ENCODE measurements around the gene POLN. TPM values are rescaled to one million over a fixed set of nuclear protein-coding genes. Genes with fewer than 3 reads are reported as not detected.

POLN gene
- total RNA-seq, 1 donor from 2014 or later, result 2.2 TPM

GRCh38 chr4:2095236-2096072, 146.5 kb downstream of the POLN start:
- DNase-seq, result no peak
- Histone ChIP-seq H3K27ac (no peak overlapping the region), H3K9me3 (no peaks in the 10 kb centered on the region), H3K36me3 (no peaks in the 10 kb centered on the region), H3K27me3 (ENCODE audit: low read depth) (no peaks in the 10 kb centered on the region), H3K4me1 (no peaks in the 10 kb centered on the region), H3K4me3 (no peak overlapping the region)
- no peak for TF ChIP-seq CTCF (IDR thresholded peaks at IDR 0.05)
- ATAC-seq, result no peak
- intact Hi-C loops (cut with DNase I), result no loop called here

- no peak overlapping the region for H3K4me3 ChIP-seq
Measured at GRCh38 chr4:2094545-2094944, 147.4 kb downstream of the POLN start.

GRCh38 chr4:2093265-2093664, 148.7 kb downstream of the POLN start:
- intact Hi-C loops (cut with DNase I), result no loop called here
- DNase-seq, result no peak

More at GRCh38 chr4:2094545-2094944, 147.4 kb downstream of the POLN start:
- TF ChIP-seq CTCF (IDR thresholded peaks at IDR 0.05), result no peak
- Histone ChIP-seq H3K27me3 (ENCODE audit: low read depth) (no peaks in the 10 kb centered on the region), H3K36me3 (no peaks in the 10 kb centered on the region), H3K4me1 (no peaks in the 10 kb centered on the region), H3K9me3 (no peaks in the 10 kb centered on the region), H3K27ac (no peak overlapping the region)
- intact Hi-C loops (cut with DNase I), result no loop called here
- no peak for ATAC-seq
- no peak for DNase-seq

GRCh38 chr4:2092669-2093053, 149.3 kb downstream of the POLN start:
- Histone ChIP-seq H3K9me3 (no peaks in the 10 kb centered on the region), H3K4me1 (no peaks in the 10 kb centered on the region), H3K4me3 (no peak overlapping the region), H3K27ac (no peak overlapping the region), H3K36me3 (no peaks in the 10 kb centered on the region), H3K27me3 (ENCODE audit: low read depth) (no peaks in the 10 kb centered on the region)
- DNase-seq, result no peak
- no peak for ATAC-seq
- intact Hi-C loops (cut with DNase I), result no loop called here
- TF ChIP-seq CTCF (IDR thresholded peaks at IDR 0.05), result no peak

More at GRCh38 chr4:2093265-2093664, 148.7 kb downstream of the POLN start:
- Histone ChIP-seq H3K4me3 (no peak overlapping the region), H3K4me1 (no peaks in the 10 kb centered on the region), H3K27me3 (ENCODE audit: low read depth) (no peaks in the 10 kb centered on the region), H3K36me3 (no peaks in the 10 kb centered on the region), H3K27ac (no peak overlapping the region), H3K9me3 (no peaks in the 10 kb centered on the region)
- no peak for TF ChIP-seq CTCF (IDR thresholded peaks at IDR 0.05)
- ATAC-seq, result no peak

GRCh38 chr4:2091990-2092668, 149.8 kb downstream of the POLN start:
- Histone ChIP-seq H3K9me3 (no peaks in the 10 kb centered on the region), H3K27ac (no peak overlapping the region), H3K4me3 (no peak overlapping the region), H3K36me3 (no peaks in the 10 kb centered on the region), H3K27me3 (ENCODE audit: low read depth) (no peaks in the 10 kb centered on the region), H3K4me1 (no peaks in the 10 kb centered on the region)
- no peak for TF ChIP-seq CTCF (IDR thresholded peaks at IDR 0.05)
- no peak for ATAC-seq
- intact Hi-C loops (cut with DNase I), result no loop called here
- DNase-seq, result no peak
